A549 (cell line): Measurements from ENCODE around the gene ELL3. TPM values are rescaled to one million over a fixed set of nuclear protein-coding genes. Genes with fewer than 3 reads are reported as not detected.

ENCODE experiments used
- ATAC-seq, 2 experiments: fragments of 200-7000 bp in 1 of 2; fragments of >200 bp in 1 of 2; cut with Nextera tagmentation in 1 of 2; cut with Tn5 transposase in 1 of 2; 3 replicates each; pipeline versions ENCODE4 v1.8.0 to v1.9.1; 2018 to 2020; ENCODE audit warnings: mild to moderate bottlenecking in 1 of 2, moderate library complexity in 1 of 2
- CTCF ChIA-PET: fragments of 300-600 bp; sonication (Branson Sonifier 250); formaldehyde crosslinking; extraction: SDS; loops from one replicate; lab custom pipeline; 2021; ENCODE audit warnings: antibody characterized with exemption, inconsistent platforms; lab: Yijun Ruan, JAX
- POLR2A ChIA-PET: fragments of 350-600 bp; formaldehyde crosslinking; extraction: SDS; loops from one replicate; lab custom pipeline; 2021; ENCODE audit warnings: antibody characterized with exemption, inconsistent platforms; lab: Yijun Ruan, JAX
- DNase-seq, 2 experiments: peaks; one replicate each; pipeline versions ENCODE4 v3.0.0 to v3.0.0-alpha.2; 2011 to 2016; ENCODE audit warnings: low read depth in 1 of 2, low spot score in 1 of 2
- FAIRE-seq: peaks from 2 replicates; lab custom pipeline; 2011; peaks lifted over from hg19 to GRCh38; lab: Jason Lieb, UNC
- H3K27ac ChIP-seq, 2 experiments: fragments of >200 bp; sonication (Bioruptor Twin); formaldehyde crosslinking; 3 replicates each; pipeline ENCODE4 v1.5.1; 2016 to 2017
- H3K4me1 ChIP-seq: fragments of >200 bp; sonication (Bioruptor Twin); formaldehyde crosslinking; 3 replicates; pipeline ENCODE4 v1.6.1; 2016
- H3K4me2 ChIP-seq: fragments of >200 bp; sonication (Bioruptor Twin); formaldehyde crosslinking; 3 replicates; pipeline ENCODE4 v1.6.1; 2016
- H3K4me3 ChIP-seq: fragments of >200 bp; sonication (Bioruptor Twin); formaldehyde crosslinking; 3 replicates; pipeline ENCODE4 v1.5.1; 2016
- H3K9me3 ChIP-seq: fragments of >200 bp; sonication (Bioruptor Twin); formaldehyde crosslinking; 3 replicates; pipeline ENCODE4 v1.6.1; 2016
- ATOH8 ChIP-seq: fragments of 250-450 bp; sonication (Bioruptor Pico); IDR thresholded peaks from 2 replicates; pipeline ENCODE4 v1.5.0; 2020; ENCODE audit warnings: low read depth, mild to moderate bottlenecking, moderate library complexity
- EHF ChIP-seq: fragments of 250-450 bp; sonication (Bioruptor Pico); IDR thresholded peaks from 2 replicates; pipeline ENCODE4 v1.5.0; 2020; ENCODE audit warnings: mild to moderate bottlenecking
- EHMT2 ChIP-seq: fragments of 200-600 bp; sonication (generic); IDR thresholded peaks from 2 replicates; pipeline ENCODE4 v1.6.1; 2016; ENCODE audit warnings: antibody characterized with exemption, low read depth, mild to moderate bottlenecking, moderate library complexity
- MAX ChIP-seq: IDR thresholded peaks from 2 replicates; pipeline ENCODE4 v1.6.1; 2012
- NR3C1 ChIP-seq: fragments of >200 bp; sonication (Bioruptor Twin); formaldehyde crosslinking; IDR thresholded peaks from 3 replicates; pipeline ENCODE4 v1.6.1; 2017
- RCOR1 ChIP-seq: fragments of 150-350 bp; IDR thresholded peaks from 2 replicates; pipeline ENCODE4 v1.6.1; 2014; ENCODE audit warnings: antibody characterized with exemption, low read length, low read depth
- RFX5 ChIP-seq: fragments of 450-650 bp; IDR thresholded peaks from 2 replicates; pipeline ENCODE4 v1.7.1; 2014; ENCODE audit warnings: antibody characterized with exemption, mild to moderate bottlenecking, moderate library complexity
- WGBS: methylation state at CpG from one replicate; pipeline ENCODE4 v1.1.6; 2017; ENCODE audit errors: missing lambda C conversion rate; 5-methylcytosine and 5-hydroxymethylcytosine counted together
- polyA plus RNA-seq, 4 experiments: library from polyadenylated mRNA; depleted of rRNA in 3 of 4; stranded (reverse); fragments of >200 nt; fragmentation: RNase III in 1 of 4; extraction: RNeasy Plus Mini Kit Qiagen cat#74134 plus additional on column Dnase treatment in 1 of 4; gene quantifications; 2 replicates in 3 of 4; 3 replicates in 1 of 4; pipeline ENCODE4 v1.2.3, GENCODE V29; 2011 to 2017
- small RNA-seq, 6 experiments: library from RNA; depleted of rRNA; stranded (forward); fragments of <200 nt; gene quantifications; one replicate each; pipeline ENCODE3, GENCODE V24; 2012

The ELL3 gene
- polyA plus RNA-seq, 2 of the 4 experiments (the other 2 are of a cell fraction), result 1.4 to 2.1 TPM

- ChIA-PET CTCF (no interaction called here), POLR2A (no interaction called here)
- TF ChIP-seq EHMT2, result no peak
- TF ChIP-seq ATOH8 (CRISPR knock-in tag), result no peak
- TF ChIP-seq MAX, result no peak
- TF ChIP-seq EHF, result no peak
- no peak for TF ChIP-seq RFX5
- TF ChIP-seq RCOR1, result no peak
- TF ChIP-seq NR3C1, result no peak
- Histone ChIP-seq H3K4me2 (no peak overlapping the region), H3K4me3 (no peak overlapping the region), H3K27ac (no peak overlapping the region), H3K4me1 (no peaks in the 10 kb centered on the region), H3K9me3 (no peaks in the 10 kb centered on the region)
- 71% methylated on average over 4 of the region's 4 CpGs for WGBS
- FAIRE-seq, result no peak
- ATAC-seq, result no peak
- DNase-seq, result no peak
These were observed 53.6 kb downstream of the ELL3 start for GRCh38 chr15:43723151-43723550.

Small RNA genes within 50 kb of the gene (small RNA-seq; reads per million reads assigned to genes)
- gene MIR1282 (0 reads per million in 6 experiments), gene RNU6-354P (0 reads per million in 6 experiments)

Other genes with a start within 250 kb of the ELL3 start
- gene PPIP5K1, start 186.8 kb downstream of the ELL3 start, polyA plus RNA-seq (2011; rRNA removed), result 19.2 and 19.6 TPM in 2 replicates
- 9.3 to 9.7 TPM (median 9.5 TPM) in 3 replicates for gene PPIP5K1, start 186.8 kb downstream of the ELL3 start, polyA plus RNA-seq (2017; fragmentation: RNase III; extraction: RNeasy Plus Mini Kit Qiagen cat#74134 plus additional on column Dnase treatment)
- 2.6 TPM in 2 replicates for gene CKMT1B, start 182.9 kb downstream of the ELL3 start, polyA plus RNA-seq (2011; rRNA removed)
- gene CKMT1B, start 182.9 kb downstream of the ELL3 start, polyA plus RNA-seq (2017; fragmentation: RNase III; extraction: RNeasy Plus Mini Kit Qiagen cat#74134 plus additional on column Dnase treatment), result 1.9 to 4.1 TPM (median 2.6 TPM) in 3 replicates
- 0.09 and 0.27 TPM in 2 replicates for gene STRC, start 158.2 kb downstream of the ELL3 start, polyA plus RNA-seq (2011; rRNA removed)
- 0.07 to 0.08 TPM in 2 of 3 replicates, not detected in the other for gene STRC, start 158.2 kb downstream of the ELL3 start, polyA plus RNA-seq (2017; fragmentation: RNase III; extraction: RNeasy Plus Mini Kit Qiagen cat#74134 plus additional on column Dnase treatment)
- gene CATSPER2, start 128.1 kb downstream of the ELL3 start, polyA plus RNA-seq (2011; rRNA removed), result 2.0 and 2.7 TPM in 2 replicates
- gene CATSPER2, start 128.1 kb downstream of the ELL3 start, polyA plus RNA-seq (2017; fragmentation: RNase III; extraction: RNeasy Plus Mini Kit Qiagen cat#74134 plus additional on column Dnase treatment), result 1.2 to 2.0 TPM (median 1.2 TPM) in 3 replicates
- gene CKMT1A, start 83.1 kb downstream of the ELL3 start, polyA plus RNA-seq (2011; rRNA removed), result 3.0 and 3.7 TPM in 2 replicates
- 1.5 to 2.9 TPM (median 1.6 TPM) in 3 replicates for gene CKMT1A, start 83.1 kb downstream of the ELL3 start, polyA plus RNA-seq (2017; fragmentation: RNase III; extraction: RNeasy Plus Mini Kit Qiagen cat#74134 plus additional on column Dnase treatment)
- gene PDIA3, start 30.5 kb downstream of the ELL3 start, polyA plus RNA-seq (2011; rRNA removed), result 196 and 208 TPM in 2 replicates
- gene PDIA3, start 30.5 kb downstream of the ELL3 start, polyA plus RNA-seq (2017; fragmentation: RNase III; extraction: RNeasy Plus Mini Kit Qiagen cat#74134 plus additional on column Dnase treatment), result 249 to 257 TPM (median 257 TPM) in 3 replicates
- gene SERF2, start 15.4 kb upstream of the ELL3 start, polyA plus RNA-seq (2011; rRNA removed), result 317 and 464 TPM in 2 replicates
- gene SERF2, start 15.4 kb upstream of the ELL3 start, polyA plus RNA-seq (2017; fragmentation: RNase III; extraction: RNeasy Plus Mini Kit Qiagen cat#74134 plus additional on column Dnase treatment), result 569 to 597 TPM (median 576 TPM) in 3 replicates
- 0.05 and 0.07 TPM in 2 replicates for gene SERINC4, start 23.3 kb upstream of the ELL3 start, polyA plus RNA-seq (2011; rRNA removed)
- gene SERINC4, start 23.3 kb upstream of the ELL3 start, polyA plus RNA-seq (2017; fragmentation: RNase III; extraction: RNeasy Plus Mini Kit Qiagen cat#74134 plus additional on column Dnase treatment), result 0.04 to 0.12 TPM (median 0.04 TPM) in 3 replicates
- gene HYPK, start 23.6 kb upstream of the ELL3 start, polyA plus RNA-seq (2011; rRNA removed), result 10.7 and 21.0 TPM in 2 replicates
- 45.5 to 80.8 TPM (median 66.5 TPM) in 3 replicates for gene HYPK, start 23.6 kb upstream of the ELL3 start, polyA plus RNA-seq (2017; fragmentation: RNase III; extraction: RNeasy Plus Mini Kit Qiagen cat#74134 plus additional on column Dnase treatment)
- 22.5 and 31.7 TPM in 2 replicates for gene MFAP1, start 47.7 kb upstream of the ELL3 start, polyA plus RNA-seq (2011; rRNA removed)
- 37.4 to 40.3 TPM (median 40.1 TPM) in 3 replicates for gene MFAP1, start 47.7 kb upstream of the ELL3 start, polyA plus RNA-seq (2017; fragmentation: RNase III; extraction: RNeasy Plus Mini Kit Qiagen cat#74134 plus additional on column Dnase treatment)
- 9.3 and 12.1 TPM in 2 replicates for gene WDR76, start 50.0 kb upstream of the ELL3 start, polyA plus RNA-seq (2011; rRNA removed)
- 15.6 to 18.1 TPM (median 17.5 TPM) in 3 replicates for gene WDR76, start 50.0 kb upstream of the ELL3 start, polyA plus RNA-seq (2017; fragmentation: RNase III; extraction: RNeasy Plus Mini Kit Qiagen cat#74134 plus additional on column Dnase treatment)